Activated T-cell treated with anti-CD3 and anti-CD28 coated beads, Interleukin-2, amount 50 U/mL, for 1 hour (primary cell): ENCODE data around the gene COL20A1.

ENCODE experiments used
- DNase-seq: peaks from one replicate; pipeline ENCODE4 v3.0.0-alpha.2; 2020

The COL20A1 gene

GRCh38 chr20:63261060-63261794 is 31.8 kb upstream of the COL20A1 start:
- no peak for DNase-seq

- no peak for DNase-seq
Measured at GRCh38 chr20:63261795-63262528, 31.0 kb upstream of the COL20A1 start.

GRCh38 chr20:63262836-63263235 is 30.1 kb upstream of the COL20A1 start:
- no peak for DNase-seq

GRCh38 chr20:63264000-63264399 is 29.0 kb upstream of the COL20A1 start:
- no peak for DNase-seq

- no peak for DNase-seq
Measured at GRCh38 chr20:63264519-63264918, 28.5 kb upstream of the COL20A1 start.

- no peak for DNase-seq
Measured at GRCh38 chr20:63265891-63266515, 27.0 kb upstream of the COL20A1 start.

GRCh38 chr20:63267691-63268090 is 25.3 kb upstream of the COL20A1 start:
- DNase-seq = no peak

- DNase-seq = no peak
Measured at GRCh38 chr20:63268256-63268655, 24.7 kb upstream of the COL20A1 start.

GRCh38 chr20:63268671-63269439 is 24.1 kb upstream of the COL20A1 start:
- no peak for DNase-seq

GRCh38 chr20:63269724-63270123 is 23.3 kb upstream of the COL20A1 start:
- DNase-seq = no peak

- DNase-seq = no peak
Measured at GRCh38 chr20:63270606-63271325, 22.2 kb upstream of the COL20A1 start.

- peak; percentile 88 for DNase-seq
Measured at GRCh38 chr20:63272105-63273058, 20.6 kb upstream of the COL20A1 start, which contains the start of gene ARFGAP1. Gene ARFGAP1, plus strand, starts transcription at chr20:63272813. Its CDS starts 2,768 bp downstream, at chr20:63275581.

GRCh38 chr20:63273059-63273579 is 19.9 kb upstream of the COL20A1 start:
- DNase-seq = no peak

GRCh38 chr20:63273635-63274380 is 19.2 kb upstream of the COL20A1 start:
- DNase-seq = no peak

GRCh38 chr20:63274381-63275228 is 18.4 kb upstream of the COL20A1 start:
- DNase-seq = no peak

- DNase-seq = no peak
Measured at GRCh38 chr20:63275825-63276224, 17.2 kb upstream of the COL20A1 start.

- DNase-seq = no peak
Measured at GRCh38 chr20:63276956-63277355, 16.0 kb upstream of the COL20A1 start.

- DNase-seq = no peak
Measured at GRCh38 chr20:63277466-63278272, 15.3 kb upstream of the COL20A1 start.
